COLO829 (cell line): ENCODE results near the gene SBK1.
"Not testable (repeated sequence)": the region's sequence is repeated elsewhere in the genome, so short reads cannot be mapped to it uniquely, and the experiment has no call there.

Experiments used
- DNase-seq: peaks from one replicate; pipeline ENCODE4 v3.0.0; 2012; ENCODE audit warnings: low spot score

SBK1 gene

GRCh38 chr16:28335678-28336077 is 43.4 kb downstream of the SBK1 start:
- not testable (repeated sequence) for DNase-seq

DNA sequence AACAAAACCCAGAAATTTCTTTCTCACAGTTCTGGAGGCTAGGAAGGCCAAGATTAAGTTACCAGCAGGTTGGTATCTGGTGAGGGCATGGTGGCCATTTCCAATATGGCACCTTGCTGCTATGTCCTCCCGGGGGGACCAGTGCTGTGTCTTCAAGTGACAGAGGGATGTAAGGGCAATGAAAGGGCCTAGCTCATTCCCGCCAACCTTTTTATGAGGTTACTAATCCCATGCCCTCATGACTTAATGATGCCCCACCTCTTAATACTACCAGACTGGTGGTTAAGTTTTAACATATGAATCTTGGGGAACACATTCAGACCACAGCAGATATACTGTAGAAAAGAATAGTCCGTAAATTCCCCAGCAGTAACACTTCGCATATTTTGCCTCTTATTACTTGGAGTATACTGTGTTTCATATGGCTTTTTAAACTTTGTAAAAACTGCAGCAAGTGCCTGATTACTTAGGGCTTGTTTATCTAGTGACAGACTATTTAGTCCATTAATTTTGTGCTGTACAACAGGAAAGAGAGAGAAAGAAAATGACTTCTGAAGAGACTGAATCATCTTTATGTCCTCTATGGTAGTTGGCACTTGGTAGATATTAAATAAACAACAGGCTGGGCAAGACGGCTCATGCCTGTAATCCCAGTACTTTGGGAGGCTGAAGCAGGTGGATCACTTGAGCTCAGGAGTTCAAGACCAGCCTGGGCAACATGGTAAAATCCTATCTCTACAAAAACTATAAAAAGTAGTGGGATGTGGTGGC is 44.8 kb downstream of the SBK1 start:
- not testable (repeated sequence) for DNase-seq

DNA sequence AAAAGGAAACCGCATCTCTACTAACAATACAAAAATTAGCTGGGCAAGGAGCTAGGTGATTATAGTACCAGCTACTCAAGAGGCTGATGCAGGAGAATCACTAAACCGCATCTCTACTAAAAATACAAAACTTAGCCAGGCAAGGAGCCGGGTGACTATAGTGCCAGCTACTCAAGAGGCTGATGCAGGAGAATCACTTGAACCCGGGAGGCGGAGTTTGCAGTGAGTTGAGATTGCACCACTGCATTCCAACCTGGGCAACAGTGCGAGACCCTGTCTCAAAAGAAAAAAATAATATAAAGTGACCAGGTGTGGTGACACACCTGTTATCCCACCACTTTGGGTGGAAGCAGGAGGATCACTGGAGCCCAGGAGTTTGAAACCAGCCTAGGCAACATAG is 45.9 kb downstream of the SBK1 start:
- not testable (repeated sequence) for DNase-seq

- not testable (repeated sequence) for DNase-seq
These were observed 70.3 kb downstream of the SBK1 start for GRCh38 chr16:28362600-28362999.

GRCh38 chr16:28363408-28363807 is 71.1 kb downstream of the SBK1 start, which contains the start of gene NPIPB6:
NPIPB6 (minus strand) TSS chr16:28363508; CDS start chr16:28362822, 686 bp downstream.
- not testable (repeated sequence) for DNase-seq

DNA sequence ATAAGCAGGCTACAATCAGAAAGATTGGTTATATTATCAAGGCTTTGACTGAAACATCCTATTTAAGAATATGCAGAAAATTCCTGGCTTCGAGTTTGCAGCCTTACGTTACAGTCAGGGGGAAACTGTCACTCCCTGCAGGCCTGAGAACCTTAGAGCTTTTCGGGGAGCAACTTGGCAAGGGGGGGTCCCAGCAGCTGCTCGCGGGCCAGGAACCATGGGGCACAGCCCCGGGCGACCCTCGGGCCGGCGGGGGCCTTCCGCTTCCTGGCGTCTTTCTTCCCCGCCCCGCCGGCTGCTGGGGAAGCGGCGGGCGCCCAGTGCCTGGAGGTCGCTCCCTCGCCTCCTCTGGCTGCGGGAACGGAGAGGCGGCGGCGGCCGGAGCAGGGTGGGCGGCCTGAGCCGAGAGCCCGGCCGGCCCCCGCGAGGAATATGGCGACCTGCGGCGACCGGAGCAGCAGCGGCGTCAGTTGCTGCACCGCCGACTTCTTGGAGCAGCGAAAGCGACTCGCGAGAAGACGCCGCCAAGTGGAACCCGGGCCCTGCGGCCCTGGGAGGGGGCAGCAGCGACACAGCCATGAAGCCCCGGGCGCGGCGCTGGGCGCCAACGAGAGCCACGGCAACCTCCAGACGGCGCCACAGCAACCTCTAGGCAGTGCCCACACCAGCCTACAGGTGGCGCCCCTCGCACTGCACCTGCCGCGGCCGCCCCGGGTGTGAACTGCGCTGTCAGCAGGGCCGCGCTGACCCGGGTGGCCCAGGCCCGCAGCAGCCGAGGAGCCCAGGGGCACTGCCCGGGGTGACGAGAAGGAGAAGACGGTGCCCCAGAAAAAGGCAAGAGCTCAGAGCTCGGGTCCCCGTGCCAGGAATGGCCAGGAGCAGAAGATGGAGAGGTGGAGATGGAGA is 72.2 kb downstream of the SBK1 start:
- not testable (repeated sequence) for DNase-seq

GRCh38 chr16:28367926-28368325 is 75.6 kb downstream of the SBK1 start:
- not testable (repeated sequence) for DNase-seq
